Astrocyte (in vitro differentiated cells and primary cell): Measurements from ENCODE around the gene MBNL2. TPM values are rescaled to one million over a fixed set of nuclear protein-coding genes. Genes with fewer than 3 reads are reported as not detected.

ENCODE experiments used
- DNase-seq: peaks from one replicate; pipeline ENCODE4 v3.0.0-alpha.2; 2010; ENCODE audit warnings: low read depth
- FAIRE-seq: peaks from 2 replicates; lab custom pipeline; 2011; peaks lifted over from hg19 to GRCh38; lab: Jason Lieb, UNC
- H2AFZ ChIP-seq: 2 replicates; pipeline ENCODE4 v1.6.0; 2012; ENCODE audit warnings: low read depth, low read length, inconsistent platforms
- H3K27ac ChIP-seq: 2 replicates; pipeline ENCODE4 v1.5.1; 2011; ENCODE audit warnings: low read depth, low read length, inconsistent platforms
- H3K27me3 ChIP-seq: 2 replicates; pipeline ENCODE4 v1.6.0; 2011; ENCODE audit warnings: low read length, inconsistent platforms; ENCODE audit not compliant: insufficient read depth
- H3K36me3 ChIP-seq: 2 replicates; pipeline ENCODE4 v1.5.1; 2011; ENCODE audit warnings: low read length, inconsistent platforms; ENCODE audit not compliant: insufficient read depth
- H3K4me1 ChIP-seq: 2 replicates; pipeline ENCODE4 v1.5.1; 2011; ENCODE audit warnings: low read length, inconsistent platforms; ENCODE audit not compliant: insufficient read depth
- H3K4me2 ChIP-seq: 2 replicates; pipeline ENCODE4 v1.6.0; 2012; ENCODE audit warnings: low read length, inconsistent platforms
- H3K4me3 ChIP-seq: 2 replicates; pipeline ENCODE4 v1.5.1; 2011; ENCODE audit warnings: low read depth, mild to moderate bottlenecking, low read length, inconsistent platforms; ENCODE audit not compliant: insufficient read depth
- H3K79me2 ChIP-seq: 2 replicates; pipeline ENCODE4 v1.6.0; 2012; ENCODE audit warnings: mild to moderate bottlenecking, low read length, inconsistent platforms; ENCODE audit not compliant: insufficient read depth
- H3K9ac ChIP-seq: 2 replicates; pipeline ENCODE4 v1.6.0; 2012; ENCODE audit warnings: mild to moderate bottlenecking, low read length, inconsistent platforms
- H3K9me3 ChIP-seq: 2 replicates; pipeline ENCODE4 v1.5.1; 2012; ENCODE audit warnings: low read depth, mild to moderate bottlenecking, low read length, inconsistent platforms; ENCODE audit not compliant: insufficient read depth
- H4K20me1 ChIP-seq: 2 replicates; pipeline ENCODE4 v1.6.0; 2012; ENCODE audit warnings: low read length, inconsistent platforms; ENCODE audit not compliant: insufficient read depth
- H3K27ac Mint-ChIP-seq: one replicate; pipeline ENCODE4 v1.8.0; 2021; ENCODE audit warnings: mild to moderate bottlenecking, mixed read lengths; ENCODE audit not compliant: unreplicated experiment
- H3K27me3 Mint-ChIP-seq: one replicate; pipeline ENCODE4 v1.8.0; 2021; ENCODE audit warnings: low read depth, mixed read lengths; ENCODE audit not compliant: unreplicated experiment
- H3K36me3 Mint-ChIP-seq: one replicate; pipeline ENCODE4 v1.8.0; 2021; ENCODE audit warnings: low read depth, mixed read lengths; ENCODE audit not compliant: unreplicated experiment
- H3K4me1 Mint-ChIP-seq: one replicate; pipeline ENCODE4 v1.8.0; 2021; ENCODE audit warnings: low read depth, mixed read lengths; ENCODE audit not compliant: unreplicated experiment
- H3K4me3 Mint-ChIP-seq: one replicate; pipeline ENCODE4 v1.8.0; 2021; ENCODE audit warnings: mild to moderate bottlenecking, moderate library complexity, mixed read lengths; ENCODE audit not compliant: unreplicated experiment
- H3K9me3 Mint-ChIP-seq: one replicate; pipeline ENCODE4 v1.8.0; 2021; ENCODE audit warnings: mild to moderate bottlenecking, mixed read lengths; ENCODE audit not compliant: unreplicated experiment
- CTCF ChIP-seq: IDR thresholded peaks from 2 replicates; pipeline ENCODE4 v1.5.1; 2011; ENCODE audit warnings: low read depth, mild to moderate bottlenecking, inconsistent platforms, low read length, moderate library complexity; ENCODE audit not compliant: insufficient read depth
- EZH2 ChIP-seq: IDR thresholded peaks from 2 replicates; pipeline ENCODE4 v1.6.1; 2012; ENCODE audit warnings: mild to moderate bottlenecking, low read length, inconsistent platforms; ENCODE audit not compliant: insufficient read depth
- total RNA-seq: library from RNA; stranded (reverse); gene quantifications from 2 replicates; pipeline ENCODE4 v1.2.1, GENCODE V29; 2021

MBNL2 gene
- total RNA-seq, 1 donor from 2014 or later: 66.5 TPM

GRCh38 chr13:97198753-97199152 lies 23.4 kb upstream of the MBNL2 start:
- no peak for FAIRE-seq
- Histone ChIP-seq H3K27ac (no peak overlapping the region), H3K36me3 (no peaks in the 10 kb centered on the region), H3K4me2 (no peak overlapping the region), H3K9me3 (no peaks in the 10 kb centered on the region), H2AFZ (no peak overlapping the region), H4K20me1 (no peaks in the 10 kb centered on the region), H3K79me2 (no peaks in the 10 kb centered on the region), H3K4me3 (no peak overlapping the region), H3K4me1 (peaks cover 9% of the 10 kb centered on the region), H3K9ac (no peak overlapping the region), H3K27me3 (no peaks in the 10 kb centered on the region)
- no peak for DNase-seq
- H3K36me3 Mint-ChIP-seq: peaks cover 1% of the 10 kb centered on the region
- H3K4me3 Mint-ChIP-seq: no peak overlapping the region
- H3K27ac Mint-ChIP-seq: peak overlapping the region; percentile 41
- peaks cover 21% of the 10 kb centered on the region for H3K4me1 Mint-ChIP-seq
- no peaks in the 10 kb centered on the region for H3K9me3 Mint-ChIP-seq
- TF ChIP-seq CTCF (no peak), EZH2 (no peak)
- H3K27me3 Mint-ChIP-seq: no peaks in the 10 kb centered on the region

GRCh38 chr13:97199451-97199850 lies 22.7 kb upstream of the MBNL2 start:
- no peak overlapping the region for H3K4me2 ChIP-seq
- Mint-ChIP-seq H3K4me3 (no peak overlapping the region), H3K4me1 (peaks cover 14% of the 10 kb centered on the region), H3K36me3 (peaks cover 1% of the 10 kb centered on the region), H3K27ac (no peak overlapping the region), H3K27me3 (no peaks in the 10 kb centered on the region), H3K9me3 (no peaks in the 10 kb centered on the region)
- no peaks in the 10 kb centered on the region for H3K79me2 ChIP-seq
- no peak for TF ChIP-seq EZH2
- TF ChIP-seq CTCF: no peak
- no peaks in the 10 kb centered on the region for H3K27me3 ChIP-seq
- H3K27ac ChIP-seq: no peak overlapping the region
- no peaks in the 10 kb centered on the region for H3K36me3 ChIP-seq
- no peaks in the 10 kb centered on the region for H3K9me3 ChIP-seq
- H4K20me1 ChIP-seq: no peaks in the 10 kb centered on the region
- no peak for FAIRE-seq
- peaks cover 3% of the 10 kb centered on the region for H3K4me1 ChIP-seq
- DNase-seq: no peak
- H3K4me3 ChIP-seq: no peak overlapping the region
- H3K9ac ChIP-seq: no peak overlapping the region
- H2AFZ ChIP-seq: no peak overlapping the region

- H3K4me3 ChIP-seq: no peak overlapping the region
- no peak for TF ChIP-seq EZH2
- no peak for TF ChIP-seq CTCF
- no peak for DNase-seq
- peaks cover 1% of the 10 kb centered on the region for H3K36me3 Mint-ChIP-seq
- no peak overlapping the region for H2AFZ ChIP-seq
- no peaks in the 10 kb centered on the region for H3K27me3 ChIP-seq
- H3K36me3 ChIP-seq: no peaks in the 10 kb centered on the region
- H3K27ac ChIP-seq: no peak overlapping the region
- H4K20me1 ChIP-seq: no peaks in the 10 kb centered on the region
- FAIRE-seq: no peak
- H3K79me2 ChIP-seq: no peaks in the 10 kb centered on the region
- no peak overlapping the region for H3K4me2 ChIP-seq
- peaks cover 6% of the 10 kb centered on the region for H3K4me1 Mint-ChIP-seq
- H3K27me3 Mint-ChIP-seq: no peaks in the 10 kb centered on the region
- no peak overlapping the region for H3K27ac Mint-ChIP-seq
- no peaks in the 10 kb centered on the region for H3K4me1 ChIP-seq
- no peak overlapping the region for H3K4me3 Mint-ChIP-seq
- no peak overlapping the region for H3K9ac ChIP-seq
- H3K9me3 Mint-ChIP-seq: no peaks in the 10 kb centered on the region
- no peaks in the 10 kb centered on the region for H3K9me3 ChIP-seq
Observed at GRCh38 chr13:97200081-97200942, 21.8 kb upstream of the MBNL2 start.
